ENCODE results near the gene NSD2.

DNA sequence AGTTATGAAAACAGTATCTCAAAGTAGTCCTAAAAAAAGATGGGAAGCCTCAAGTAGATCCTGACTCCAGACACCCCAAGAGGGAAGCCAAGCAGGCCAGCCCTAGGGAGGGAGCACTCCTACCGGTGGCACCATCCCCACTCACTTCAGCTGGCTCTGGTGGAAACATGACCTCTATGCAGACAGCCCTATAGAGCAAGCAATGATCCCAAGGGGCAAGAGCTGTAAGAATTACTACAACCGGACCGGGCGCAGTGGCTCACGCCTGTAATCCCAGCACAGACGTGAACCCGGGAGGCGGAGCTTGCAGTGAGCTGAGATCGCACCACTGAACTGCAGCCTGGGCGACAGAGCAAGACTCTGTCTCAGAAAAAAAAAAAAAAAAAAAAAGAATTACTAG is 20.9 kb upstream of the NSD2 start:
- TF ChIP-seq, protein P1, sequence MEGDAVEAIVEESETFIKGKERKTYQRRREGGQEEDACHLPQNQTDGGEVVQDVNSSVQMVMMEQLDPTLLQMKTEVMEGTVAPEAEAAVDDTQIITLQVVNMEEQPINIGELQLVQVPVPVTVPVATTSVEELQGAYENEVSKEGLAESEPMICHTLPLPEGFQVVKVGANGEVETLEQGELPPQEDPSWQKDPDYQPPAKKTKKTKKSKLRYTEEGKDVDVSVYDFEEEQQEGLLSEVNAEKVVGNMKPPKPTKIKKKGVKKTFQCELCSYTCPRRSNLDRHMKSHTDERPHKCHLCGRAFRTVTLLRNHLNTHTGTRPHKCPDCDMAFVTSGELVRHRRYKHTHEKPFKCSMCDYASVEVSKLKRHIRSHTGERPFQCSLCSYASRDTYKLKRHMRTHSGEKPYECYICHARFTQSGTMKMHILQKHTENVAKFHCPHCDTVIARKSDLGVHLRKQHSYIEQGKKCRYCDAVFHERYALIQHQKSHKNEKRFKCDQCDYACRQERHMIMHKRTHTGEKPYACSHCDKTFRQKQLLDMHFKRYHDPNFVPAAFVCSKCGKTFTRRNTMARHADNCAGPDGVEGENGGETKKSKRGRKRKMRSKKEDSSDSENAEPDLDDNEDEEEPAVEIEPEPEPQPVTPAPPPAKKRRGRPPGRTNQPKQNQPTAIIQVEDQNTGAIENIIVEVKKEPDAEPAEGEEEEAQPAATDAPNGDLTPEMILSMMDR (conservative IDR thresholded peaks at IDR 0.05 in 1 of 2, IDR thresholded peaks at IDR 0.05 in 1 of 2; ENCODE audit: low read depth in 1 of 2, low read length in 2 of 2): no peak
- no peak for TF ChIP-seq EZH2 (IDR thresholded peaks at IDR 0.05; ENCODE audit: low read length, missing control alignments)

All from fibroblast of lung (primary cell).